CD4-positive, alpha-beta memory T cell (primary cell): ENCODE data around the gene TEP1. TPM values are rescaled to one million over a fixed set of nuclear protein-coding genes. Genes with fewer than 3 reads are reported as not detected.
"Not testable (repeated sequence)": the region's sequence is repeated elsewhere in the genome, so short reads cannot be mapped to it uniquely, and the experiment has no call there.

Experiments
- CTCF ChIA-PET: fragments of 350-600 bp; sonication (Branson Sonifier 250); formaldehyde crosslinking; loops from one replicate; lab custom pipeline; 2021; ENCODE audit warnings: inconsistent platforms; ENCODE audit not compliant: partially characterized antibody; lab: Charles Lee
- POLR2A ChIA-PET: fragments of 350-600 bp; sonication (Branson Sonifier 250); formaldehyde crosslinking; loops from one replicate; lab custom pipeline; 2021; ENCODE audit not compliant: partially characterized antibody; lab: Charles Lee
- DNase-seq, 5 donors: peaks; one replicate each; pipeline versions ENCODE4 v3.0.0 to v3.0.0-alpha.2; 2020 to 2022; ENCODE audit warnings: mixed read lengths in 1 of 5
- H3K27ac ChIP-seq: one replicate; pipeline ENCODE4 v1.7.0; 2013; ENCODE audit warnings: low read depth, low read length
- H3K27me3 ChIP-seq: 2 replicates; pipeline ENCODE4 v1.7.0; 2013; ENCODE audit warnings: mild to moderate bottlenecking, low read length, moderate library complexity; ENCODE audit not compliant: insufficient read depth
- H3K36me3 ChIP-seq: 2 replicates; pipeline ENCODE4 v1.7.0; 2013; ENCODE audit warnings: mild to moderate bottlenecking, low read length, moderate library complexity; ENCODE audit not compliant: insufficient read depth
- H3K4me1 ChIP-seq: 2 replicates; pipeline ENCODE4 v1.7.0; 2013; ENCODE audit warnings: mild to moderate bottlenecking, low read length, moderate library complexity; ENCODE audit not compliant: insufficient read depth
- H3K4me3 ChIP-seq, 2 donors: one replicate each; pipeline ENCODE4 v1.7.0; 2013; ENCODE audit warnings: low read length in 2 of 2, mild to moderate bottlenecking in 1 of 2
- H3K9me3 ChIP-seq, 2 donors: one replicate each; pipeline ENCODE4 v1.7.0; 2013; ENCODE audit warnings: low read length in 2 of 2, control low read depth in 1 of 2; ENCODE audit not compliant: control insufficient read depth in 1 of 2
- H3K27ac Mint-ChIP-seq, 7 donors: one replicate each; pipeline ENCODE4 v1.8.0; 2020 to 2021; ENCODE audit warnings: mixed read lengths in 7 of 7, mild to moderate bottlenecking in 6 of 7, inconsistent platforms in 3 of 7, moderate library complexity in 3 of 7
- H3K27me3 Mint-ChIP-seq, 2 donors: one replicate each; pipeline ENCODE4 v1.8.0; 2020 to 2021; ENCODE audit warnings: mixed read lengths in 2 of 2
- H3K36me3 Mint-ChIP-seq, 2 donors: one replicate each; pipeline ENCODE4 v1.8.0; 2020 to 2021; ENCODE audit warnings: mixed read lengths in 2 of 2, inconsistent platforms in 1 of 2, mild to moderate bottlenecking in 1 of 2
- H3K4me1 Mint-ChIP-seq, 4 donors: one replicate each; pipeline ENCODE4 v1.8.0; 2020 to 2021; ENCODE audit warnings: mixed read lengths in 4 of 4, mild to moderate bottlenecking in 1 of 4
- H3K4me3 Mint-ChIP-seq, 8 donors: one replicate each; pipeline ENCODE4 v1.8.0; 2020 to 2021; ENCODE audit warnings: mixed read lengths in 8 of 8, mild to moderate bottlenecking in 7 of 8, moderate library complexity in 6 of 8, inconsistent platforms in 3 of 8
- H3K9me3 Mint-ChIP-seq, 8 donors: one replicate each; pipeline ENCODE4 v1.8.0; 2020 to 2021; ENCODE audit warnings: mixed read lengths in 8 of 8, mild to moderate bottlenecking in 5 of 8, inconsistent platforms in 3 of 8, moderate library complexity in 1 of 8
- intact Hi-C: fragments of 100-400 bp; cut with micrococcal nuclease; formaldehyde crosslinking; loops from one replicate; pipeline ENCODE4 v1.15.1; 2023
- polyA plus RNA-seq, 2 donors: library from polyadenylated mRNA; unstranded; fragments of 300-500 nt; fragmentation: Illumina TruSeq; gene quantifications; one replicate each; pipeline ENCODE4 v1.2.3, GENCODE V29; 2021
- total RNA-seq, 2 experiments: library from RNA; stranded (reverse); gene quantifications; one replicate each; pipeline ENCODE4 v1.2.3, GENCODE V29; 2021

The TEP1 gene
- total and polyA plus RNA-seq, 4 experiments from 2014 or later: 6.8 to 67.3 (median 66.7) TPM; not detected in 1

- H3K9me3 Mint-ChIP-seq, H3K4me1 ChIP-seq, H3K27me3 ChIP-seq, H3K27ac ChIP-seq, H3K27me3 Mint-ChIP-seq, H3K9me3 ChIP-seq, DNase-seq, H3K36me3 ChIP-seq, H3K4me3 ChIP-seq, intact Hi-C loops: not testable (repeated sequence)
- ChIA-PET POLR2A (interaction anchor here (1.3 to 4.2 kb wide), 7 partner anchors 9 to 350 kb away, joined by 3 to 70 read pairs (median 39); partner anchors contain the start of genes APEX1, CCNB1IP1, OSGEP and PIP4P1), CTCF (interaction anchor here (0.7 to 9.5 kb wide), 6 partner anchors 9 to 350 kb away, joined by 3 to 124 read pairs (median 20); partner anchors contain the start of gene TEP1)
- H3K4me1 Mint-ChIP-seq: peaks cover 5 to 27% (median 10%) of the 10 kb centered on the region in 4 donors
- peaks cover 0 to 21% of the 10 kb centered on the region in 2 donors for H3K36me3 Mint-ChIP-seq
- peak overlapping the region in 2 of 8 donors; percentile 42 to 65 for H3K4me3 Mint-ChIP-seq
- H3K27ac Mint-ChIP-seq: peak overlapping the region in 2 of 7 donors; percentile 48 to 97
Observed at GRCh38 chr14:20341032-20341431, 72.3 kb downstream of the TEP1 start.

- intact Hi-C loops: no loop called here
Observed at GRCh38 chr14:20334017-20334416, 79.3 kb downstream of the TEP1 start.

GRCh38 chr14:20333494-20333841, 79.8 kb downstream of the TEP1 start:
- Histone ChIP-seq H3K27ac (peak overlapping the region; percentile 67), H3K4me1 (peaks cover 16% of the 10 kb centered on the region), H3K36me3 (no peaks in the 10 kb centered on the region), H3K27me3 (no peaks in the 10 kb centered on the region), H3K4me3 (peak overlapping the region; percentile 62 to 67), H3K9me3 (no peaks in the 10 kb centered on the region)
- Mint-ChIP-seq H3K4me1 (peaks cover 20 to 38% (median 23%) of the 10 kb centered on the region in 4 donors), H3K36me3 (peaks cover 0 to 8% of the 10 kb centered on the region in 2 donors), H3K4me3 (peak overlapping the region; percentile 99 to 100 (median 99)), H3K27ac (peak overlapping the region; percentile 86 to 98 (median 98)), H3K27me3 (no peaks in the 10 kb centered on the region), H3K9me3 (no peaks in the 10 kb centered on the region)
- intact Hi-C loops: loop anchor here (1.0 to 2.0 kb wide), 3 partner anchors 10 to 280 kb away; partner anchors contain the start of genes PARP2 and PIP4P1
- no peak for DNase-seq
- ChIA-PET CTCF (interaction anchor here (0.6 to 10.7 kb wide), 6 partner anchors 10 to 358 kb away, joined by 3 to 354 read pairs (median 10); partner anchors contain the start of genes PARP2 and RNASE4), POLR2A (interaction anchor here (0.9 to 4.2 kb wide), 8 partner anchors 9 to 350 kb away, joined by 3 to 70 read pairs (median 6); partner anchors contain the start of genes PARP2, PIP4P1, RNASE4 and TEP1)

More at GRCh38 chr14:20334017-20334416, 79.3 kb downstream of the TEP1 start:
- Mint-ChIP-seq H3K36me3 (peaks cover 0 to 6% of the 10 kb centered on the region in 2 donors), H3K9me3 (no peaks in the 10 kb centered on the region), H3K4me1 (peaks cover 17 to 35% (median 23%) of the 10 kb centered on the region in 4 donors), H3K27ac (peak overlapping the region in 1 of 7 donors; percentile 98), H3K4me3 (peak overlapping the region in 3 of 8 donors; percentile 10 to 99 (median 45)), H3K27me3 (no peaks in the 10 kb centered on the region)
- no peak overlapping the region for H3K27ac ChIP-seq
- no peak overlapping the region for H3K4me3 ChIP-seq
- no peak for DNase-seq
- no peaks in the 10 kb centered on the region for H3K36me3 ChIP-seq
- no peaks in the 10 kb centered on the region for H3K27me3 ChIP-seq
- H3K9me3 ChIP-seq: no peaks in the 10 kb centered on the region
- ChIA-PET POLR2A (interaction anchor here (0.9 to 4.2 kb wide), 6 partner anchors 8 to 350 kb away, joined by 4 to 70 read pairs (median 8); partner anchors contain the start of genes PARP2, PIP4P1 and RNASE4), CTCF (interaction anchor here (1.5 to 10.7 kb wide), 4 partner anchors 9 to 350 kb away, joined by 4 to 354 read pairs (median 18); partner anchors contain the start of genes PARP2 and RNASE4)
- H3K4me1 ChIP-seq: peaks cover 16% of the 10 kb centered on the region

- peak within 1 kb of the TSS; percentile 62 to 67 for H3K4me3 ChIP-seq
- Mint-ChIP-seq H3K4me3 (peak within 1 kb of the TSS; percentile 99 to 100 (median 99)), H3K36me3 (peaks cover 0 to 8% of the 10 kb centered on the region in 2 donors), H3K27me3 (no peaks in the 10 kb centered on the region), H3K9me3 (no peaks in the 10 kb centered on the region), H3K4me1 (peaks cover 20 to 41% (median 24%) of the 10 kb centered on the region in 4 donors), H3K27ac (peak within 1 kb of the TSS; percentile 86 to 98 (median 98))
- ChIA-PET POLR2A (interaction anchor here (1.0 to 4.2 kb wide), 8 partner anchors 10 to 351 kb away, joined by 3 to 70 read pairs (median 6); partner anchors contain the start of genes PARP2, PIP4P1, RNASE4 and TEP1), CTCF (interaction anchor here (0.6 to 10.7 kb wide), 9 partner anchors 8 to 358 kb away, joined by 3 to 354 read pairs (median 4); partner anchors contain the start of genes PARP2 and RNASE4)
- H3K9me3 ChIP-seq: no peaks in the 10 kb centered on the region
- intact Hi-C loops: loop anchor here (1.0 to 2.0 kb wide), 3 partner anchors 10 to 280 kb away; partner anchors contain the start of genes PARP2 and PIP4P1
- peak within 1 kb of the TSS; percentile 67 for H3K27ac ChIP-seq
- H3K4me1 ChIP-seq: peaks cover 16% of the 10 kb centered on the region
- H3K27me3 ChIP-seq: no peaks in the 10 kb centered on the region
- H3K36me3 ChIP-seq: no peaks in the 10 kb centered on the region
- DNase-seq: peak; percentile 73 to 84 (median 73)
Observed at GRCh38 chr14:20332788-20333493, 80.4 kb downstream of the TEP1 start, which contains the start of gene CCNB1IP1. Gene CCNB1IP1, minus strand, starts transcription at chr14:20333279. Its CDS starts 16,756 bp downstream, at chr14:20316523.

GRCh38 chr14:20332431-20332787, 80.9 kb downstream of the TEP1 start:
- Mint-ChIP-seq H3K36me3 (peaks cover 0 to 9% of the 10 kb centered on the region in 2 donors), H3K27me3 (no peaks in the 10 kb centered on the region), H3K9me3 (no peaks in the 10 kb centered on the region), H3K4me1 (peaks cover 24 to 47% (median 29%) of the 10 kb centered on the region in 4 donors), H3K27ac (peak overlapping the region; percentile 86 to 98 (median 98)), H3K4me3 (peak overlapping the region; percentile 99 to 100 (median 99))
- Histone ChIP-seq H3K27me3 (no peaks in the 10 kb centered on the region), H3K36me3 (no peaks in the 10 kb centered on the region), H3K27ac (peak overlapping the region; percentile 67), H3K4me3 (peak overlapping the region; percentile 62 to 67), H3K4me1 (peaks cover 20% of the 10 kb centered on the region), H3K9me3 (no peaks in the 10 kb centered on the region)
- POLR2A ChIA-PET: interaction anchor here (1.2 to 4.2 kb wide), 7 partner anchors 10 to 351 kb away, joined by 3 to 70 read pairs (median 6); partner anchors contain the start of genes PARP2, PIP4P1, RNASE4 and TEP1
- no peak for DNase-seq
- intact Hi-C loops: loop anchor here (2.0 kb wide), 1 partner anchor 128 kb away; the partner anchor contains the start of gene PIP4P1
- CTCF ChIA-PET: interaction anchor here (0.8 to 10.7 kb wide), 7 partner anchors 9 to 359 kb away, joined by 3 to 354 read pairs (median 7); partner anchors contain the start of genes PARP2 and RNASE4

- Mint-ChIP-seq H3K27ac (peak overlapping the region in 4 of 7 donors; percentile 5 to 79 (median 52)), H3K4me3 (no peak overlapping the region), H3K9me3 (no peaks in the 10 kb centered on the region), H3K36me3 (peaks cover 0 to 13% of the 10 kb centered on the region in 2 donors), H3K4me1 (peaks cover 26 to 49% (median 33%) of the 10 kb centered on the region in 4 donors), H3K27me3 (no peaks in the 10 kb centered on the region)
- CTCF ChIA-PET: interaction anchor here (0.6 to 10.7 kb wide), 5 partner anchors 19 to 452 kb away, joined by 3 to 354 read pairs (median 6); partner anchors contain the start of genes RNASE4 and TEP1
- intact Hi-C loops: no loop called here
- no peaks in the 10 kb centered on the region for H3K36me3 ChIP-seq
- no peak for DNase-seq
- H3K9me3 ChIP-seq: no peaks in the 10 kb centered on the region
- no peak overlapping the region for H3K27ac ChIP-seq
- no peak overlapping the region for H3K4me3 ChIP-seq
- H3K27me3 ChIP-seq: no peaks in the 10 kb centered on the region
- POLR2A ChIA-PET: interaction anchor here (3.4 to 4.2 kb wide), 2 partner anchors 11 to 352 kb away, joined by 28 to 70 read pairs; partner anchors contain the start of genes PARP2 and RNASE4
- H3K4me1 ChIP-seq: peaks cover 24% of the 10 kb centered on the region
Observed at GRCh38 chr14:20331053-20331613, 82.2 kb downstream of the TEP1 start.
